ENCODE measurements around the gene GMDS.

- TF ChIP-seq EZH2 (IDR thresholded peaks at IDR 0.05; ENCODE audit: insufficient read depth, poor library complexity, severe bottlenecking), result no peak
- TF ChIP-seq EZH2phosphoT487 (IDR thresholded peaks at IDR 0.05; ENCODE audit: insufficient read depth, low read depth), result peak; percentile 22
Measured at GRCh38 chr6:1605004-1605892, 640.2 kb downstream of the GMDS start.
